SKM-1 (cell line): Measurements from ENCODE around the gene CDKAL1.
"Not testable (repeated sequence)": the region's sequence is repeated elsewhere in the genome, so short reads cannot be mapped to it uniquely, and the experiment has no call there.

Source experiments
- DNase-seq: peaks from one replicate; lab custom pipeline; 2025; ENCODE audit not compliant: unreplicated experiment; lab: John Stamatoyannopoulos, UW

Gene CDKAL1

GRCh38 chr6:20632696-20633095, 98.4 kb downstream of the CDKAL1 start:
- DNase-seq, result no peak

- no peak for DNase-seq
Measured at GRCh38 chr6:20633566-20634340, 99.5 kb downstream of the CDKAL1 start.

DNA sequence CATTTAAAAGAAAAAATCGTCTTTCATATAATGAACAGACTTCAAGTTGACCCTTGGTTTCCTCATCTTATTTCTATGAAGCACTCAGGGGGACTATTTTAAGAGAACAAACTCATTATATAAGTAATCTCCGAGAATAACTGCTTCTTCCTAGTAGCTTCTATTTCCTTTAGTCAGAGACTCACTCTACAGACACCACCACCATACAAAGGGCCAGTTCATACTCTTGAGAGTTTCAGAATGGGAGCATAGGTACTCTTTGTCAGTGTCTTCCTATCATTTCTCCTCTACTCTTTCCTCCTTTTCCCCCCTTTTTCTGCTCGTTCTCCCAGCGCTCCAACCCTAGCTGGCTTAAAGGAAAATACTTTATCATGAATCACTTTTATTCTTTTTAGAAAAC, 104.9 kb downstream of the CDKAL1 start:
- DNase-seq, result no peak

DNA sequence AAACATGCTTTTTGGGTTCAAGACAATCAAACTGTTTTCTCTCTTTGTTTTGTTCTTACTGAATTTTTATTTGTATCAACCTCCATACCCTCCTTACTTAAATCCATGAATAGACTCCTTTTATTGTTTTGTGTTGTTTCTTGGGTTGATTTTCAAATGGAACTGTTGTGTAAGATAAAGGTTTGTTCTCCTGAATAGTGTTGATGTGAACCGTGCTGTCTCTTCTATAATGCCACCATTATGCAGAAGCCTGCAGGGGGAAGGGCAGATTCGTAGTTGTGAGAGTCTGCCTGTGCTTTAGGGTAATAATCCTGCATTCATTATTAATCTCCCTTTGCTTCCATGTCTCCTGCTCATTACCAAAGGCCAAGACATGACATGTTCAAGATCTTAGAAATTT, 105.9 kb downstream of the CDKAL1 start:
- no peak for DNase-seq

- DNase-seq, result no peak
Measured at GRCh38 chr6:20642441-20642840, 108.2 kb downstream of the CDKAL1 start.

- DNase-seq, result no peak
Measured at GRCh38 chr6:20644667-20645370, 110.6 kb downstream of the CDKAL1 start.

DNA sequence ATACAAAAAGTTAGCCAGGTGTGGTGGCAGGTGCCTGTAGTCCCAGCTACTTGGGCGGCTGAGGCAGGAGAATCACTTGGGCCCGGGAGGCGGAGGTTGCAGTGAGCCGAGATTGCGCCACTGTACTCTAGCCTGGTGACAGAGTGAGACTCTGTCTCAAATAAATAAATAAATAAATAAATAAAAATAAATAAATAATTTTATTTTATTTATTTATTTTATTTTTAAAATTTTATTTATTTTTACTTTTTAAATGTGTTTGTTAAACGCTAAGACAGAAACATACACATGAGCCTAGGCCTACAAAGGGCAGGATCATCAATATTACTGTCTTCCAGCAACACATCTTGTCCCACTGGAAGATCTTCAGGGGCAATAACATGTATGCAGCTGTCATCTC, 111.3 kb downstream of the CDKAL1 start:
- not testable (repeated sequence) for DNase-seq

- DNase-seq, result no peak
Measured at GRCh38 chr6:20647585-20647984, 113.3 kb downstream of the CDKAL1 start.

GRCh38 chr6:20649696-20650470, 115.6 kb downstream of the CDKAL1 start:
- DNase-seq, result not testable (repeated sequence)

DNA sequence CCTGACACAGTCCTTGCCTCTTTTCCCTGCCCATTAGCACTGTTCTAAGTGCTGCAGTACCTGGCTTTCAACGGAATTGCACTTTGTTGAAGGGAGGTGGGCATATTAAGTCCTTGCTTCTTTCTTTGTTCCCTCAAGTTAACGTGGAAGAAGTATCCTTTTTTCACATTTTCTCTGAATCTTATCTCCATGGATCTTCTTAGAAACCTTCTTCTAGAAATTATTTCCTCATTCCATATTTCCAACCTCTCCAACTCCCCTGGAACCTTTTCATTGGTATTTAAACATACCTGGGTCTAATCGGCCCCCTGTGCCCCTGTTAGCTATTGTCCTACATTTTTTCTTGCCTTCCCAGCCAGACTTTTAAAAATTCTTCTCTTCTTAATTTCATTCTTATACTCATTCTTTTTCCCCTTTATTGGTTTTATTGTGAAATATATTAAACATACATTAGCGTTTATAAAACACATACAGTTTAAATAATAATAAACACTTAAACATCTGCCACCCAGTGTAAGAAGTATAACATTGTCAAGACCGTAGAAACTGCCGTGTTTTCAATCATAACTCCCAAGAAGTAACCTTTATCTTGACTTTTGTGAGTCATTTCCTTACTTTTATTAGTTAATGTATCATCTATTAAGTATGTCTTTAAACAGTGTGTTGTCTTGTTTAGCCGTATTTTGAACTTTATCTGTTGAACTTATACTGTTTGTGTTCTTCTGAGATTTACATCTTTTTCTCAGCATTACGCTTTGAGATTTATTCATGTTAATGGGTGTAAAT, 118.2 kb downstream of the CDKAL1 start:
- no peak for DNase-seq

DNA sequence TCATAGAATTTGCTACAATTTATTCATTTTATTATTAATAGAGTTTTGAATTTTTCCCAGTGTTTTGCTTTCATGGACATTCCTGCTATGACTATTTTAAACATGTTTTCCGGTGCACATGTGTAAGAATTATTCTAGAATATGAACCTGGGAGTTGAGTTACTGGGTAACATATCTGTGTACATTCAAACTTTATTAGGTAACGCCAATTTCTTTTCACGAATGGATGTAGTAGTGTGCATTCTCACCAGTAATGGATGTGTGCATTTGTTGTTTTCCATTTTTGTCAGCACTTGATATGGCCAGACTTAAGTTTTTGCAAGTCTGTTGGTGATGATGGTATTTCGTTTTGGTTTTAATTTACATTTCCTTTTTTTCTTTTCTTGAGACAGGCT, 118.8 kb downstream of the CDKAL1 start:
- DNase-seq, result no peak

- no peak for DNase-seq
Measured at GRCh38 chr6:20655317-20655716, 121.1 kb downstream of the CDKAL1 start.

DNA sequence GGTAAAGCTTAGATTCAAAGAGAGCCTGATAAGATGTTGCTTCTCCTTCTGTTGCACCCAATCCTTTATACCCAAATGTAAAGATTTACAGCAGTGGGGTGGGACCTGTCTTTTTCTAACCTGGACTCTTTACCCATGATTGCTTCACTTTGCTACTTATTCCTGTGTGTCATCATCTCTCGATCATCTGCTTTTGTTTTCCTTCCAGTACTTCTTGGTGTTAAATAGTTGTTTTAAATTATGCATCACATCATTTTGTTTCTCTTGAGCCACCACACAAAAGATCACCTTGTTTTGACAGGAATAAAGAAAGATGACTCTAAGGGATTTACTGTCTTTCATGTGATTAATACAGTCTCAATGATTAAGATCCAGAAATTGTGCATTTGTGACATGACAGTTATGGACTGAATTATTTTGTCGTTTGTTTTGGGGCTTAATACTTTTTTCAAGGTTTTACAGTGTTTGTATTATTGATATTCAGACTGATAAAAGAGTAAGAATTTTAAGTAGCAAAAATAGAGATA, 123.1 kb downstream of the CDKAL1 start:
- DNase-seq, result no peak

- no peak for DNase-seq
Measured at GRCh38 chr6:20658053-20658452, 123.8 kb downstream of the CDKAL1 start.

DNA sequence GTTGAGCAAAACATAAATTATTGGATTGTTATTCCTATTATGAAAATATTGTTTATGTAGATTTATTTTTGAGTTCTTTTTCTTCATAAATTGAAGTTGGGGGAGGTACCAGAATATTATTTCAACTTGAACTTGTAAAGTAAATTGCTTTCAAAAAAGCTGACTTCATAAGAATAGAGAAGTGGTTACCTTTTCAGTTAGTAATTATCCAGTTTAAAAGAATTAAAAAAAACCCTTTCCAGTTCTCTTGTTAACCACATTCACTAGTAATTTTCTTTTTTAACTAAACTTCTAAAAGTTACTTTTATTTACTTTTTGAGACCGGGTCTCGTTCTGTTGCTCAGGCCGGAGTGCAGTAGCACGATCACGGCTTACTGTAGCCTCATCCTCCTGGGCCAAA, 124.3 kb downstream of the CDKAL1 start:
- no peak for DNase-seq

- no peak for DNase-seq
Measured at GRCh38 chr6:20660534-20660933, 126.3 kb downstream of the CDKAL1 start.

DNA sequence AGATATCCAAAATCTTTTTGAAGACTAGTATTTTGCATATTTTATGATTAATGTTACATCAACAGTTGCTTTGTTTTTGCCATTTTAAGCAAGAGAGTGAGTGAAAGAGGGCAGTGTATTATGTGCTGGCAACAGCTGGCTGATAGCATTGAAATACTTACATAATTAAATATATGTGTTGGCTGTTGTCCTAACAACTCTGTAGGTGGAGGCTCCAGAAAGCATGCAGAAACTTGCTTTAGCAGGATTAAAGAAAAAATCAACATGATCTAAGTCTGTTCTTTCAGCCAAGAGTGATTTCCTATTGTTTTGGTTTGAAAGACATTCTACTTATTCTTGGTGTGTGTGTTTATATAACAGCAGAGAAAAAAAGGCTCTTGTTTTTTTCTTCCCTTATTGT, 127.5 kb downstream of the CDKAL1 start:
- no peak for DNase-seq

DNA sequence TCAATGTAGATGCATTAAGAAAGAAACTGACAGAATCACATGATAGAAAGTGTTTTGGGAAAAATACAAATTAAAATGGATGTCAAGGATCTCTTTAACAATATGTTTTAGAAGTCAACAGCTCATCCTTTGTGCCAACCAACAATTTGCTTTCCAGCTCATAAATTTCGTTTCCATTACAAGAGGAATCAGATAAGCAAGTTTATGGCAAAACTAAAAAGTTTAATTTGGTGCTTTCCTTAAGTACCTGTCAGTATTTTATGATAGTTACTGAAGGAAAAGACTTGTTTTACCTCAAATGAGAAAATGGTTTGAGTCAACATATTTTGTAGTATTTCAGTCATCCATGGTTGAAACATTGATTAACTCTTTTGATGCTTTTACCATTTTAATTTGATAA, 130.0 kb downstream of the CDKAL1 start:
- no peak for DNase-seq

GRCh38 chr6:20665290-20665689, 131.0 kb downstream of the CDKAL1 start:
- DNase-seq, result no peak

- DNase-seq, result no peak
Measured at GRCh38 chr6:20669571-20670314, 135.5 kb downstream of the CDKAL1 start.
